ENCODE measurements around the gene CCDC85A.

GRCh38 chr2:56344771-56345170 lies 161.0 kb downstream of the CCDC85A start:
- no peak for TF ChIP-seq EZH2 (IDR thresholded peaks at IDR 0.05)
- no peak for TF ChIP-seq POLR2AphosphoS5 (IDR thresholded peaks at IDR 0.05; ENCODE audit: borderline replicate concordance, low read depth, low read length)
- TF ChIP-seq FOXP2 (optimal IDR thresholded peaks at IDR 0.05; ENCODE audit: control extremely low read depth, extremely low read length, insufficient read depth) = no peak
